Endothelial cell of umbilical vein (primary cell): ENCODE results near the gene CFTR. TPM values are rescaled to one million over a fixed set of nuclear protein-coding genes. Genes with fewer than 3 reads are reported as not detected.

Source experiments
- BruUV-seq: library from RNA; stranded (reverse); fragments of 400-500 nt; replicated peaks from 2 replicates; lab custom pipeline; 2021; lab: Mats Ljungman, UMichigan
- CTCF ChIA-PET: fragments of 300-600, 350-600 bp; sonication (Branson Sonifier 250); formaldehyde crosslinking; loops from one replicate; lab custom pipeline; 2021; ENCODE audit warnings: antibody characterized with exemption, inconsistent platforms; lab: Charles Lee
- POLR2A ChIA-PET: fragments of 300-600, 350-600 bp; sonication (Branson Sonifier 250); formaldehyde crosslinking; loops from one replicate; lab custom pipeline; 2021; ENCODE audit warnings: antibody characterized with exemption, inconsistent platforms; lab: Charles Lee
- DNase-seq: peaks from one replicate; pipeline ENCODE4 v3.0.0-alpha.2; 2011; ENCODE audit warnings: low read depth, low spot score
- FAIRE-seq: peaks from 2 replicates; lab custom pipeline; 2011; peaks lifted over from hg19 to GRCh38; lab: Jason Lieb, UNC
- H2AFZ ChIP-seq: 2 replicates; pipeline ENCODE4 v1.6.0; 2012; ENCODE audit warnings: low read depth, low read length, control low read depth, inconsistent platforms
- H3K27ac ChIP-seq: 2 replicates; pipeline ENCODE4 v1.5.1; 2011; ENCODE audit warnings: low read depth, mild to moderate bottlenecking, control low read depth, low read length, moderate library complexity; ENCODE audit not compliant: insufficient read depth
- H3K27me3 ChIP-seq, 2 experiments: 2 replicates each; pipeline versions ENCODE4 v1.6.0 to v1.6.1; 2011; ENCODE audit warnings: low read length in 2 of 2, mixed read lengths in 1 of 2; ENCODE audit not compliant: control insufficient read depth in 2 of 2, insufficient read depth in 2 of 2
- H3K36me3 ChIP-seq, 2 experiments: 2 replicates in 1 of 2; 3 replicates in 1 of 2; pipeline ENCODE4 v1.5.1; 2011; ENCODE audit warnings: low read length in 2 of 2, mild to moderate bottlenecking in 1 of 2, moderate library complexity in 1 of 2; ENCODE audit not compliant: control insufficient read depth in 2 of 2, insufficient read depth in 2 of 2; ENCODE audit errors: extremely low read depth in 1 of 2
- H3K4me1 ChIP-seq: 3 replicates; pipeline ENCODE4 v1.5.1; 2011; ENCODE audit warnings: mild to moderate bottlenecking, low read length; ENCODE audit not compliant: control insufficient read depth, insufficient read depth; ENCODE audit errors: extremely low read depth
- H3K4me2 ChIP-seq: 2 replicates; pipeline ENCODE4 v1.6.1; 2011; ENCODE audit warnings: low read length, control low read depth, mixed read lengths; ENCODE audit not compliant: insufficient read depth
- H3K4me3 ChIP-seq, 3 experiments: fragments of 200-600 bp in 1 of 3; sonication (generic), shearing (Covaris generic) in 1 of 3; replicated peaks in 1 of 3; 2 replicates each; pipeline ENCODE4 v1.5.1; 2011 to 2016; ENCODE audit warnings: control low read depth in 3 of 3, low read length in 3 of 3, mild to moderate bottlenecking in 2 of 3, inconsistent platforms in 1 of 3, low read depth in 1 of 3, moderate library complexity in 1 of 3; ENCODE audit not compliant: insufficient read depth in 1 of 3
- H3K79me2 ChIP-seq: 2 replicates; pipeline ENCODE4 v1.6.0; 2012; ENCODE audit warnings: low read length, inconsistent platforms; ENCODE audit not compliant: control insufficient read depth, insufficient read depth
- H3K9ac ChIP-seq: replicated peaks from 2 replicates; pipeline ENCODE3; 2011; ENCODE audit warnings: low read length, control low read depth; ENCODE audit not compliant: insufficient read depth; ENCODE audit errors: extremely low read depth
- H3K9me1 ChIP-seq: replicated peaks from 3 replicates; pipeline ENCODE4 v1.6.0; 2011; ENCODE audit warnings: mild to moderate bottlenecking, low read length; ENCODE audit not compliant: control insufficient read depth, insufficient read depth; ENCODE audit errors: extremely low read depth
- H3K9me3 ChIP-seq: replicated peaks from 2 replicates; pipeline ENCODE4 v1.5.1; 2012; ENCODE audit warnings: low read length, inconsistent platforms; ENCODE audit not compliant: control insufficient read depth, insufficient read depth
- H4K20me1 ChIP-seq: replicated peaks from 2 replicates; pipeline ENCODE3; 2011; ENCODE audit warnings: mild to moderate bottlenecking, low read length; ENCODE audit not compliant: control insufficient read depth, insufficient read depth; ENCODE audit errors: extremely low read depth
- EZH2 ChIP-seq: IDR thresholded peaks from 2 replicates; pipeline ENCODE4 v1.6.1; 2012; ENCODE audit warnings: borderline replicate concordance, low read depth, mild to moderate bottlenecking, moderate library complexity, low read length, inconsistent platforms; ENCODE audit not compliant: severe bottlenecking
- FOS ChIP-seq: IDR thresholded peaks from 2 replicates; pipeline ENCODE4 v1.6.1; 2011; ENCODE audit warnings: mild to moderate bottlenecking, low read length, moderate library complexity, borderline replicate concordance; ENCODE audit not compliant: insufficient read depth
- GATA2 ChIP-seq: IDR thresholded peaks from 2 replicates; pipeline ENCODE4 v1.7.0; 2011; ENCODE audit warnings: low read depth, mild to moderate bottlenecking, moderate library complexity, mixed read lengths, low read length; ENCODE audit not compliant: insufficient read length, insufficient read depth
- JUN ChIP-seq: IDR thresholded peaks from 2 replicates; pipeline ENCODE4 v1.6.1; 2011; ENCODE audit warnings: borderline replicate concordance, low read depth; ENCODE audit not compliant: insufficient read length, insufficient read depth
- MYC ChIP-seq: IDR thresholded peaks from one replicate; pipeline ENCODE4 v1.6.1; 2011; ENCODE audit warnings: mild to moderate bottlenecking, low read depth, low read length
- POLR2A ChIP-seq: IDR thresholded peaks from 2 replicates; pipeline ENCODE4 v1.6.1; 2012; ENCODE audit warnings: low read depth, mild to moderate bottlenecking, control low read depth, low read length
- POLR2AphosphoS5 ChIP-seq: IDR thresholded peaks from 2 replicates; pipeline ENCODE4 v1.6.1; 2012; ENCODE audit warnings: low read depth, mild to moderate bottlenecking, control low read depth, low read length, moderate library complexity; ENCODE audit not compliant: insufficient read depth
- dilution Hi-C: fragments of 300-500 bp; cut with MboI; formaldehyde crosslinking; loops from one replicate; pipeline ENCODE4 v1.15.0; 2019; ENCODE audit warnings: low sequenced_read_pairs; ENCODE audit not compliant: extremely low pct_ligation_motif_present
- intact Hi-C: fragments of 100-400 bp; cut with micrococcal nuclease; formaldehyde crosslinking; loops from one replicate; pipeline ENCODE4 v1.10.0; 2022
- polyA plus RNA-seq, 4 experiments: library from polyadenylated mRNA; depleted of rRNA in 3 of 4; stranded (reverse) in 3 of 4; unstranded in 1 of 4; fragments of >200 nt; gene quantifications; 2 replicates each; pipeline versions ENCODE4 v1.2.1 to v1.2.3, GENCODE V29; 2011 to 2012; ENCODE audit warnings: missing spikeins in 1 of 4
- total RNA-seq: library from RNA; stranded (reverse); gene quantifications from 2 replicates; pipeline ENCODE4 v1.2.3, GENCODE V29; 2021
- TF ChIP-seq, protein P1 (sequence below): IDR thresholded peaks from 2 replicates; pipeline ENCODE4 v1.6.1; 2011; ENCODE audit not compliant: insufficient read depth, insufficient read length
- TF ChIP-seq, protein P2 (sequence below), 2 donors: IDR thresholded peaks; 1 replicate in 1 of 2; 2 replicates in 1 of 2; pipeline ENCODE4 v1.5.1; 2011; ENCODE audit warnings: low read length in 2 of 2, mild to moderate bottlenecking in 2 of 2, moderate library complexity in 2 of 2, control low read depth in 1 of 2, inconsistent platforms in 1 of 2, low read depth in 1 of 2; ENCODE audit not compliant: insufficient read depth in 1 of 2; ENCODE audit errors: extremely low read depth in 1 of 2

The CFTR gene
- total and polyA plus RNA-seq, 2 donors (not counting 3 experiments of a cell fraction or from before 2014, with no cell fraction given) = 0.03 TPM; not detected in 1

DNA sequence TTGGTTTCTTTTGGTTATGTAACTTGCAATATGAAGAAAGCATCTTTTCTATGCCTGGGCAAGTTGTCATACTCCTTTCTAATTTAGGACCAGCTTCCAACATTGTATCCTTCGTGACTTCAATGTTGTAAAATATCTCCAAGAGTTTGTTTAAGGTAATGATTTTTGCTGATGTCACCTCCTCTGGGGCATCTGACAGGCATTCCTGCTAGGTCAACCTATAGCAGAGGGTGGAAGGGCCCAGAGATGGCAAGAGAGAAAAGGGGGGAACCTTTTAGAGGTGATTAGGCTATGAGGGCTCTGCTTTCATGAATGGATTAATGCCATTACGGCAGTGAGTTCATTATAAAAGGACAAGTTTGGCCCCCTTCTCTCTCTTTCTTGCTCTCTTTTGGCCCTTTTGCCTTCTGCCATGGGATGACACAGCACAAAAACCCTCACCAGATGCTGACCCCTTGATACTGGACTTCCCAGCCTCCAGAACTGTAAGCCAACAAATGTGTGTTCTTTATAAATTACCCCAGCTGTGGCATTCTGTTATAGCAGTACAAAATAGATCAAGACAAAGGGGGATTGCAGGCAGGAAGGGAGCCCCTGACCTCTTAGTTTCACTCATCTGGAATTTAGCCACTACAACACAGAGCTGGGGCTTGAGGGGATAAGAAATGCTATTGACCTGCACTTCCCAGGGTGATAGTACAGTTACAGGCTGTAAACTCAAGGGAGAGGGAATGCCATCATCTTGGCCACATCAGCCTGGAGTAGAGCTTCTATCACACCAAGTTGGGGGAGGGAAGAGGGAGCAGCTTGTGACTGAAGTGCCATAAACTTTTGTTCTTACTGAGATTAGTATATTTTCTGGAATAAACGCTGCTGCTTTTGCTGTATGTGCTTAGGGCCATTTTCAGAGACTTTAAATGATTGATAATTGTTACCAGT, 195.9 kb downstream of the CFTR start:
- no peak overlapping the region for H3K9ac ChIP-seq
- H3K36me3 ChIP-seq = no peaks in the 10 kb centered on the region
- intact Hi-C loops = loop anchor here (2.0 to 5.0 kb wide), 2 partner anchors 198 to 275 kb away; no protein-coding TSS in a partner anchor
- no peaks in the 10 kb centered on the region for H3K79me2 ChIP-seq
- ChIA-PET CTCF (interaction anchor here (0.8 to 4.6 kb wide), 6 partner anchors 9 to 218 kb away, joined by 3 to 75 read pairs (median 4); no protein-coding TSS in a partner anchor), POLR2A (no interaction called here)
- peaks cover 4 to 11% of the 10 kb centered on the region in 2 experiments for H3K27me3 ChIP-seq
- peak; percentile 10 for DNase-seq
- H3K4me1 ChIP-seq = no peaks in the 10 kb centered on the region
- no peak overlapping the region for H3K4me2 ChIP-seq
- H3K9me1 ChIP-seq = no peaks in the 10 kb centered on the region
- no peak overlapping the region for H2AFZ ChIP-seq
- no peaks in the 10 kb centered on the region for H3K9me3 ChIP-seq
- no peak for FAIRE-seq
- no peaks in the 10 kb centered on the region for H4K20me1 ChIP-seq
- H3K4me3 ChIP-seq = no peak overlapping the region
- H3K27ac ChIP-seq = no peak overlapping the region
- dilution Hi-C loops = no loop called here
- TF ChIP-seq, protein P1, sequence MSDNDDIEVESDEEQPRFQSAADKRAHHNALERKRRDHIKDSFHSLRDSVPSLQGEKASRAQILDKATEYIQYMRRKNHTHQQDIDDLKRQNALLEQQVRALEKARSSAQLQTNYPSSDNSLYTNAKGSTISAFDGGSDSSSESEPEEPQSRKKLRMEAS = no peak
- TF ChIP-seq GATA2 = no peak
- TF ChIP-seq POLR2A = no peak
- TF ChIP-seq FOS = no peak
- no peak for TF ChIP-seq EZH2
- TF ChIP-seq POLR2AphosphoS5 = no peak
- TF ChIP-seq, protein P2, sequence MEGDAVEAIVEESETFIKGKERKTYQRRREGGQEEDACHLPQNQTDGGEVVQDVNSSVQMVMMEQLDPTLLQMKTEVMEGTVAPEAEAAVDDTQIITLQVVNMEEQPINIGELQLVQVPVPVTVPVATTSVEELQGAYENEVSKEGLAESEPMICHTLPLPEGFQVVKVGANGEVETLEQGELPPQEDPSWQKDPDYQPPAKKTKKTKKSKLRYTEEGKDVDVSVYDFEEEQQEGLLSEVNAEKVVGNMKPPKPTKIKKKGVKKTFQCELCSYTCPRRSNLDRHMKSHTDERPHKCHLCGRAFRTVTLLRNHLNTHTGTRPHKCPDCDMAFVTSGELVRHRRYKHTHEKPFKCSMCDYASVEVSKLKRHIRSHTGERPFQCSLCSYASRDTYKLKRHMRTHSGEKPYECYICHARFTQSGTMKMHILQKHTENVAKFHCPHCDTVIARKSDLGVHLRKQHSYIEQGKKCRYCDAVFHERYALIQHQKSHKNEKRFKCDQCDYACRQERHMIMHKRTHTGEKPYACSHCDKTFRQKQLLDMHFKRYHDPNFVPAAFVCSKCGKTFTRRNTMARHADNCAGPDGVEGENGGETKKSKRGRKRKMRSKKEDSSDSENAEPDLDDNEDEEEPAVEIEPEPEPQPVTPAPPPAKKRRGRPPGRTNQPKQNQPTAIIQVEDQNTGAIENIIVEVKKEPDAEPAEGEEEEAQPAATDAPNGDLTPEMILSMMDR (IDR thresholded peaks at IDR 0.05; ENCODE audit: extremely low read depth in 1 of 2, insufficient read depth in 1 of 2, low read depth in 1 of 2, low read length in 2 of 2) = no peak
- no peak for TF ChIP-seq JUN
- TF ChIP-seq MYC = no peak
- BruUV-seq = no TSS peak
